ENCODE results near the gene ZFPM1.

DNA sequence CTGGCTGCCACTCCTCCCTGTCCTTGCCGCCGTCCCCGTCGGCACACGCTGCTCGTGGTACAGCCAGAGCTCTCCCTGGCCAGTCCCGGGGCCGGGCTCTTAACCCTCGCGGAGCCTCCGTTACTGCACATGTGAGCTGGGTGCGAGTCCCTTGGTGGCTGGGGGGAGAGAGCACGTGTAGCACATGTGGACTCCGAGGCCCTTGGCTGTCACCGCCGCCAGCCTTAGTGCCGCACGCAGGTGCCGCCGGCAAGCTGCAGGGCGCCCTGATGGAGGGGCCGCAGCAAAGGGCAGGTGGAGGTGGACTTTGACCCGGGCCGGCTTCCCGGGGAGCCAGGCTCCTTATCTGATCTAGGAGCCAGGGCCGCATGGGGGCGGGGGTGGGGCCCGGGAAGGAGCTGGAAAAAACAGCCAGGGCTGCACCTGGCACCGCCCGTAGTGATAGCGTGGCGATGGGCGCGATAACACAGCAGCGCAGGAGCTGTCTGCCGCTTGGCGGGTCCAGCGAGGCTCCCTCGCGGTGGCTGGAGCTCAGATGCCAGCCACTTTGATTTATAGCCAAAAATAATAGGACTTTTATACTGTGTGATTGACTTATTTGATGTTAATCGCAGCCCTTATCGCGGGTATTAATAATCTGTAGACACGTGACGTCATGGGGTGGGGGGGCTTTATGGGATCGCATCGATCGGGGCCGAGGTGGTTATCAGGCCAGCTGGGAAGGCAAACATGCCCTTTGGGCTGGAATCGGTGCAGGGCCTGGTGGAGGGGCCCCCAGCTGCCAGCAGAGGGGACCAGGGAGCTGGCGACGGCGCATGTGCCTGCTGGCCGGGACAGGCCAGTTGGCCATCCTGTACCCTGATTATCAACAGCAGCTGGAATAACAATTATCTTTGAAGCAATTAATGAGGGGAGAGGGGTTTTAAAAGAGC lies 35.1 kb downstream of the ZFPM1 start:
- no peak for TF ChIP-seq SUZ12 (IDR thresholded peaks at IDR 0.05; ENCODE audit: extremely low read depth, insufficient read depth, insufficient read length)
- TF ChIP-seq ZNF274 (IDR thresholded peaks at IDR 0.05; ENCODE audit: low read depth, low read length), result no peak
- TF ChIP-seq YY1 (IDR thresholded peaks at IDR 0.05; ENCODE audit: insufficient read depth, insufficient read length), result no peak
